ENCODE data around the gene MUCL3. TPM values are rescaled to one million over a fixed set of nuclear protein-coding genes. Genes with fewer than 3 reads are reported as not detected.

The MUCL3 gene
- total and polyA plus RNA-seq, 2 of the 8 experiments (the other 6 are each of a cell fraction or from before 2014, with no cell fraction given) = 0.15 to 0.37 TPM

DNA sequence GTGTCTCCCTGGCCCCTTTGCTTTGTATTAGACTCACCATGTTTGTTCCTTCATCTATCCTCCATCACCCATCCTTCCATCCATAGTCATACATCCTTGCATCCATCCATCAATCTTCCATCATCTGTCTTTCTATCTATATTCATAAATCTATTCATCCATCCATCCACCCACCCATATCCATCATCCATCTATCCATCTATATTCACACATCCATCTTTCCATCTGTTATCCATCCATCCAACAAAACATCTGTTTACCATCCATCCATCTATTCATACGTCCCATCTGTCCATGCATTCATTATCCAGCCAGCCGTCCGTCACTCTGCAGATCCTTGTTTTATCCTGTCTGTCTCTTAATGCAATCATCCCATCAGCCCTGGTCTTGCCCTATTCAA lies 45.8 kb upstream of the MUCL3 start (continued):
- no peak for TF ChIP-seq RBBP5 (IDR thresholded peaks at IDR 0.05; ENCODE audit: borderline replicate concordance, low read depth, low read length)
- TF ChIP-seq TCF12 (IDR thresholded peaks at IDR 0.05; ENCODE audit: low read depth, low read length) = no peak
- TF ChIP-seq ZNF274 (IDR thresholded peaks at IDR 0.05; ENCODE audit: borderline replicate concordance, extremely low read depth, low read length) = no peak
- TF ChIP-seq JUN (IDR thresholded peaks at IDR 0.05; ENCODE audit: low read depth, low read length) = no peak

Measured in H1 (cell line).